GM12878 (cell line): Measurements from ENCODE around the gene RGS1. TPM values are rescaled to one million over a fixed set of nuclear protein-coding genes. Genes with fewer than 3 reads are reported as not detected.

Experiments
- CEBPB ChIP-seq, 2 experiments: fragments of 150-350 bp in 1 of 2; IDR thresholded peaks; 2 replicates each; pipeline ENCODE4 v1.6.1; 2012 to 2014; ENCODE audit warnings: low read depth in 2 of 2, low read length in 2 of 2, borderline replicate concordance in 1 of 2, inconsistent platforms in 1 of 2
- JUNB ChIP-seq: IDR thresholded peaks from 2 replicates; pipeline ENCODE4 v1.6.1; 2016; ENCODE audit warnings: antibody characterized with exemption, mild to moderate bottlenecking
- KAT2A ChIP-seq: conservative IDR thresholded peaks from 2 replicates; pipeline ENCODE4 v1.6.1; 2011; ENCODE audit warnings: low read depth, low read length; ENCODE audit not compliant: control insufficient read depth
- MEF2B ChIP-seq: fragments of 450-650 bp; IDR thresholded peaks from 2 replicates; pipeline ENCODE4 v1.6.1; 2018; ENCODE audit warnings: mild to moderate bottlenecking, moderate library complexity; ENCODE audit not compliant: partially characterized antibody, poor library complexity, severe bottlenecking
- NRF1 ChIP-seq: conservative IDR thresholded peaks from 2 replicates; pipeline ENCODE4 v1.6.1; 2011; ENCODE audit warnings: mild to moderate bottlenecking, low read depth, low read length, improper control_type of control experiment
- PAX5 ChIP-seq: IDR thresholded peaks from 2 replicates; pipeline ENCODE4 v1.6.1; 2011; ENCODE audit warnings: low read depth, low read length, borderline replicate concordance
- RCOR1 ChIP-seq: conservative IDR thresholded peaks from 2 replicates; pipeline ENCODE4 v1.6.1; 2012; ENCODE audit warnings: low read depth, low read length, improper control_type of control experiment
- RELB ChIP-seq: fragments of 450-650 bp; IDR thresholded peaks from 2 replicates; pipeline ENCODE4 v1.6.1; 2017; ENCODE audit warnings: low read depth, mild to moderate bottlenecking, moderate library complexity
- SUZ12 ChIP-seq: fragments of 200-600 bp; sonication (generic); IDR thresholded peaks from one replicate; pipeline ENCODE4 v1.6.1; 2018; ENCODE audit warnings: antibody characterized with exemption, mild to moderate bottlenecking; ENCODE audit not compliant: unreplicated experiment
- TCF12 ChIP-seq: IDR thresholded peaks from 2 replicates; pipeline ENCODE4 v1.6.1; 2011; ENCODE audit warnings: low read depth, mild to moderate bottlenecking, low read length
- ZBTB4 ChIP-seq: fragments of 450-650 bp; formaldehyde crosslinking; IDR thresholded peaks from 2 replicates; pipeline ENCODE4 v1.4.0; 2022; ENCODE audit warnings: mild to moderate bottlenecking, moderate library complexity
- ZSCAN29 ChIP-seq: fragments of 450-650 bp; IDR thresholded peaks from 2 replicates; pipeline ENCODE4 v1.6.1; 2017; ENCODE audit warnings: mild to moderate bottlenecking, moderate library complexity
- polyA plus RNA-seq, 11 experiments: library from polyadenylated mRNA; depleted of rRNA in 4 of 11; unstranded in 6 of 11; stranded (reverse) in 5 of 11; fragments of >200 nt; fragmentation: Nextera tagmentation in 4 of 11; fragmentation: Illumina TruSeq in 1 of 11; extraction: Ambion mirVana in 4 of 11; extraction: Trizol in 1 of 11; gene quantifications; 1 replicate in 1 of 11; 2 replicates in 10 of 11; pipeline versions ENCODE4 v1.2.1 to v1.2.3, GENCODE V29; 2011 to 2016; ENCODE audit warnings: inconsistent platforms in 2 of 11, missing spikeins in 2 of 11, low read depth in 1 of 11
- total RNA-seq, 4 experiments: library from RNA; depleted of rRNA in 3 of 4; stranded (reverse); fragments of >200 nt in 3 of 4; fragmentation: Illumina TruSeq in 1 of 4; extraction: Trizol in 1 of 4; gene quantifications; 2 replicates each; pipeline versions ENCODE4 v1.2.1 to v1.2.3, GENCODE V29; 2013 to 2021
- TF ChIP-seq, protein P1 (sequence below): IDR thresholded peaks from 2 replicates; pipeline ENCODE4 v1.6.1; 2012; ENCODE audit warnings: low read depth, low read length, improper control_type of control experiment
- TF ChIP-seq, protein P2 (sequence below): fragments of 450-650 bp; IDR thresholded peaks from 2 replicates; pipeline ENCODE4 v1.6.1; 2018; ENCODE audit warnings: borderline replicate concordance, mild to moderate bottlenecking; ENCODE audit not compliant: partially characterized antibody
- TF ChIP-seq, protein P3 (sequence below): fragments of 450-650 bp; IDR thresholded peaks from 2 replicates; pipeline ENCODE4 v1.6.1; 2017; ENCODE audit warnings: mild to moderate bottlenecking, moderate library complexity

Gene RGS1
- total and polyA plus RNA-seq, 10 of the 15 experiments (the other 5 are each of a cell fraction or from before 2014, with no cell fraction given), result 20.7 to 882 (median 45.9) TPM

- TF ChIP-seq, protein P1, sequence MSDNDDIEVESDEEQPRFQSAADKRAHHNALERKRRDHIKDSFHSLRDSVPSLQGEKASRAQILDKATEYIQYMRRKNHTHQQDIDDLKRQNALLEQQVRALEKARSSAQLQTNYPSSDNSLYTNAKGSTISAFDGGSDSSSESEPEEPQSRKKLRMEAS, result peak; percentile 20; the same call in 1 of the 2 replicates
- TF ChIP-seq KAT2A (no peak), NRF1 (no peak), CEBPB (IDR thresholded peaks at IDR 0.05; ENCODE audit: borderline replicate concordance in 1 of 2, low read depth in 2 of 2, low read length in 2 of 2) (no peak), RCOR1 (peak; percentile 73; the same call in 1 of the 2 replicates), JUNB (no peak), SUZ12 (no peak), ZSCAN29 (peak; percentile 56; the same call in 1 of the 2 replicates), MEF2B (no peak), ZBTB4 (CRISPR knock-in tag) (peak; percentile 79), PAX5 (no peak), RELB (0 out of 2 replicates have a peak, but pooled peaks have one; percentile 7), TCF12 (no peak)
- TF ChIP-seq, protein P2, sequence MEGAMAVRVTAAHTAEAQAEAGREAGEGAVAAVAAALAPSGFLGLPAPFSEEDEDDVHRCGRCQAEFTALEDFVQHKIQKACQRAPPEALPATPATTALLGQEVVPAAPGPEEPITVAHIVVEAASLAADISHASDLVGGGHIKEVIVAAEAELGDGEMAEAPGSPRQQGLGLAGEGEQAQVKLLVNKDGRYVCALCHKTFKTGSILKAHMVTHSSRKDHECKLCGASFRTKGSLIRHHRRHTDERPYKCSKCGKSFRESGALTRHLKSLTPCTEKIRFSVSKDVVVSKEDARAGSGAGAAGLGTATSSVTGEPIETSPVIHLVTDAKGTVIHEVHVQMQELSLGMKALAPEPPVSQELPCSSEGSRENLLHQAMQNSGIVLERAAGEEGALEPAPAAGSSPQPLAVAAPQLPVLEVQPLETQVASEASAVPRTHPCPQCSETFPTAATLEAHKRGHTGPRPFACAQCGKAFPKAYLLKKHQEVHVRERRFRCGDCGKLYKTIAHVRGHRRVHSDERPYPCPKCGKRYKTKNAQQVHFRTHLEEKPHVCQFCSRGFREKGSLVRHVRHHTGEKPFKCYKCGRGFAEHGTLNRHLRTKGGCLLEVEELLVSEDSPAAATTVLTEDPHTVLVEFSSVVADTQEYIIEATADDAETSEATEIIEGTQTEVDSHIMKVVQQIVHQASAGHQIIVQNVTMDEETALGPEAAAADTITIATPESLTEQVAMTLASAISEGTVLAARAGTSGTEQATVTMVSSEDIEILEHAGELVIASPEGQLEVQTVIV, result no peak
- TF ChIP-seq, protein P3, sequence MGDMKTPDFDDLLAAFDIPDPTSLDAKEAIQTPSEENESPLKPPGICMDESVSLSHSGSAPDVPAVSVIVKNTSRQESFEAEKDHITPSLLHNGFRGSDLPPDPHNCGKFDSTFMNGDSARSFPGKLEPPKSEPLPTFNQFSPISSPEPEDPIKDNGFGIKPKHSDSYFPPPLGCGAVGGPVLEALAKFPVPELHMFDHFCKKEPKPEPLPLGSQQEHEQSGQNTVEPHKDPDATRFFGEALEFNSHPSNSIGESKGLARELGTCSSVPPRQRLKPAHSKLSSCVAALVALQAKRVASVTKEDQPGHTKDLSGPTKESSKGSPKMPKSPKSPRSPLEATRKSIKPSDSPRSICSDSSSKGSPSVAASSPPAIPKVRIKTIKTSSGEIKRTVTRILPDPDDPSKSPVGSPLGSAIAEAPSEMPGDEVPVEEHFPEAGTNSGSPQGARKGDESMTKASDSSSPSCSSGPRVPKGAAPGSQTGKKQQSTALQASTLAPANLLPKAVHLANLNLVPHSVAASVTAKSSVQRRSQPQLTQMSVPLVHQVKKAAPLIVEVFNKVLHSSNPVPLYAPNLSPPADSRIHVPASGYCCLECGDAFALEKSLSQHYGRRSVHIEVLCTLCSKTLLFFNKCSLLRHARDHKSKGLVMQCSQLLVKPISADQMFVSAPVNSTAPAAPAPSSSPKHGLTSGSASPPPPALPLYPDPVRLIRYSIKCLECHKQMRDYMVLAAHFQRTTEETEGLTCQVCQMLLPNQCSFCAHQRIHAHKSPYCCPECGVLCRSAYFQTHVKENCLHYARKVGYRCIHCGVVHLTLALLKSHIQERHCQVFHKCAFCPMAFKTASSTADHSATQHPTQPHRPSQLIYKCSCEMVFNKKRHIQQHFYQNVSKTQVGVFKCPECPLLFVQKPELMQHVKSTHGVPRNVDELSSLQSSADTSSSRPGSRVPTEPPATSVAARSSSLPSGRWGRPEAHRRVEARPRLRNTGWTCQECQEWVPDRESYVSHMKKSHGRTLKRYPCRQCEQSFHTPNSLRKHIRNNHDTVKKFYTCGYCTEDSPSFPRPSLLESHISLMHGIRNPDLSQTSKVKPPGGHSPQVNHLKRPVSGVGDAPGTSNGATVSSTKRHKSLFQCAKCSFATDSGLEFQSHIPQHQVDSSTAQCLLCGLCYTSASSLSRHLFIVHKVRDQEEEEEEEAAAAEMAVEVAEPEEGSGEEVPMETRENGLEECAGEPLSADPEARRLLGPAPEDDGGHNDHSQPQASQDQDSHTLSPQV, result no peak
Observed at GRCh38 chr1:192577145-192578140, 1.9 kb downstream of the RGS1 start (continued).
